CD4-positive, alpha-beta T cell treated with Interleukin-10 for 1 hour (primary cell): ENCODE data around the gene GAB3.

Experiments
- DNase-seq: peaks from one replicate; pipeline ENCODE4 v3.0.0-alpha.2; 2020

GAB3 gene

GRCh38 chrX:154750301-154751202 is at the start of gene GAB3:
Gene GAB3 (minus strand): TSS chrX:154751077. CDS start chrX:154751025, 52 bp downstream.
- DNase-seq, result peak; percentile 51

GRCh38 chrX:154799556-154800348 is 48.9 kb upstream of the GAB3 start:
- no peak for DNase-seq

- no peak for DNase-seq
Observed at GRCh38 chrX:154797006-154797405, 46.1 kb upstream of the GAB3 start.

- DNase-seq, result no peak
Observed at GRCh38 chrX:154795016-154795415, 44.1 kb upstream of the GAB3 start.

GRCh38 chrX:154793084-154793795 is 42.4 kb upstream of the GAB3 start:
- no peak for DNase-seq

GRCh38 chrX:154791939-154792338 is 41.1 kb upstream of the GAB3 start:
- DNase-seq, result no peak

- no peak for DNase-seq
Observed at GRCh38 chrX:154791467-154791866, 40.6 kb upstream of the GAB3 start.

GRCh38 chrX:154785716-154786115 is 34.8 kb upstream of the GAB3 start:
- no peak for DNase-seq

GRCh38 chrX:154784149-154784995 is 33.5 kb upstream of the GAB3 start:
- DNase-seq, result no peak

GRCh38 chrX:154780968-154781367 is 30.1 kb upstream of the GAB3 start:
- no peak for DNase-seq

- no peak for DNase-seq
Observed at GRCh38 chrX:154779261-154779660, 28.4 kb upstream of the GAB3 start.

GRCh38 chrX:154776753-154777152 is 25.9 kb upstream of the GAB3 start:
- no peak for DNase-seq

GRCh38 chrX:154775419-154776349 is 24.8 kb upstream of the GAB3 start:
- no peak for DNase-seq

- DNase-seq, result no peak
Observed at GRCh38 chrX:154774622-154775021, 23.7 kb upstream of the GAB3 start.

GRCh38 chrX:154762537-154763296 is 11.8 kb upstream of the GAB3 start, which contains the start of gene DKC1:
Gene DKC1 (plus strand): TSS chrX:154762864. CDS start chrX:154762966, 102 bp downstream.
- DNase-seq, result peak; percentile 95

GRCh38 chrX:154761977-154762536 is 11.2 kb upstream of the GAB3 start:
- DNase-seq, result no peak

GRCh38 chrX:154758696-154759095 is 7.8 kb upstream of the GAB3 start:
- no peak for DNase-seq

- DNase-seq, result no peak
Observed at GRCh38 chrX:154751669-154752271, 893 bp upstream of the GAB3 start.

- DNase-seq, result no peak
Observed at GRCh38 chrX:154751203-154751668, 359 bp upstream of the GAB3 start.
